ENCODE measurements around the gene BRSK2. TPM values are rescaled to one million over a fixed set of nuclear protein-coding genes. Genes with fewer than 3 reads are reported as not detected.

BRSK2 gene
- polyA plus RNA-seq, 4 donors, result 0.41 to 1.5 (median 0.71) TPM

GRCh38 chr11:1373536-1374214, 16.1 kb upstream of the BRSK2 start:
- no peak for DNase-seq (ENCODE audit: low read depth in 4 of 4, low spot score in 2 of 4)

- DNase-seq (ENCODE audit: low read depth in 4 of 4, low spot score in 2 of 4), result no peak
These were observed 14.4 kb upstream of the BRSK2 start for GRCh38 chr11:1375161-1375954.

GRCh38 chr11:1375955-1376258, 13.8 kb upstream of the BRSK2 start:
- DNase-seq (ENCODE audit: low read depth in 4 of 4, low spot score in 2 of 4), result no peak

GRCh38 chr11:1377231-1377780, 12.4 kb upstream of the BRSK2 start:
- DNase-seq (ENCODE audit: low read depth in 4 of 4, low spot score in 2 of 4), result no peak

- no peak for DNase-seq (ENCODE audit: low read depth in 4 of 4, low spot score in 2 of 4)
These were observed 7.8 kb upstream of the BRSK2 start for GRCh38 chr11:1381793-1382425.

GRCh38 chr11:1382429-1382828, 7.3 kb upstream of the BRSK2 start:
- DNase-seq (ENCODE audit: low read depth in 4 of 4, low spot score in 2 of 4), result no peak

- DNase-seq (ENCODE audit: low read depth in 4 of 4, low spot score in 2 of 4), result peak in 2 of 4 donors; percentile 36 to 40
These were observed 6.7 kb upstream of the BRSK2 start for GRCh38 chr11:1382831-1383607.

GRCh38 chr11:1384199-1384970, 5.3 kb upstream of the BRSK2 start:
- DNase-seq (ENCODE audit: low read depth in 4 of 4, low spot score in 2 of 4), result no peak

GRCh38 chr11:1387521-1387920, 2.2 kb upstream of the BRSK2 start:
- DNase-seq (ENCODE audit: low read depth in 4 of 4, low spot score in 2 of 4), result no peak

- DNase-seq (ENCODE audit: low read depth in 4 of 4, low spot score in 2 of 4), result no peak
These were observed 1.6 kb upstream of the BRSK2 start for GRCh38 chr11:1387961-1388762.

- DNase-seq (ENCODE audit: low read depth in 4 of 4, low spot score in 2 of 4), result no peak
These were observed 1.0 kb upstream of the BRSK2 start for GRCh38 chr11:1388763-1389102.

GRCh38 chr11:1389103-1389931, 417 bp upstream of the BRSK2 start:
- DNase-seq (ENCODE audit: low read depth in 4 of 4, low spot score in 2 of 4), result peak in 3 of 4 donors; percentile 66 to 89 (median 84)

GRCh38 chr11:1390569-1391164, 933 bp downstream of the BRSK2 start:
- no peak for DNase-seq (ENCODE audit: low read depth in 4 of 4, low spot score in 2 of 4)

GRCh38 chr11:1391165-1392075, 1.7 kb downstream of the BRSK2 start:
- DNase-seq (ENCODE audit: low read depth in 4 of 4, low spot score in 2 of 4), result no peak

- DNase-seq (ENCODE audit: low read depth in 4 of 4, low spot score in 2 of 4), result no peak
These were observed 2.4 kb downstream of the BRSK2 start for GRCh38 chr11:1392111-1392510.

- no peak for DNase-seq (ENCODE audit: low read depth in 4 of 4, low spot score in 2 of 4)
These were observed 2.8 kb downstream of the BRSK2 start for GRCh38 chr11:1392561-1392960.
